ENCODE measurements around the gene HIGD1A.

HIGD1A gene

GRCh38 chr3:42741796-42742195, 62.5 kb downstream of the HIGD1A start:
- Histone ChIP-seq H3K27ac (ENCODE audit: low read length) (no peak overlapping the region), H3K27me3 (replicated peaks; ENCODE audit: insufficient read depth, low read length) (no peaks in the 10 kb centered on the region), H3K4me3 (ENCODE audit: low read length) (no peak overlapping the region), H3K4me1 (ENCODE audit: low read length) (no peaks in the 10 kb centered on the region), H3K36me3 (replicated peaks; ENCODE audit: insufficient read depth, low read length) (no peaks in the 10 kb centered on the region), H3K9me2 (replicated peaks; ENCODE audit: insufficient read depth, low read length) (no peaks in the 10 kb centered on the region), H3K9me3 (replicated peaks; ENCODE audit: insufficient read depth, low read length) (no peaks in the 10 kb centered on the region), H3F3A (ENCODE audit: insufficient read depth, low read length) (no peaks in the 10 kb centered on the region), H2AFZ (ENCODE audit: low read length) (no peak overlapping the region), H3K9ac (ENCODE audit: low read length) (no peak overlapping the region), H4K20me1 (ENCODE audit: insufficient read depth, low read length) (no peaks in the 10 kb centered on the region), H3K79me2 (ENCODE audit: low read length) (no peaks in the 10 kb centered on the region), H3K4me2 (ENCODE audit: low read depth, low read length) (no peak overlapping the region)
- no peak for DNase-seq
- TF ChIP-seq CTCF (IDR thresholded peaks at IDR 0.05; ENCODE audit: low read length): no peak
- TF ChIP-seq EZH2 (optimal IDR thresholded peaks at IDR 0.05; ENCODE audit: low read depth, low read length): no peak
- TF ChIP-seq EZH2phosphoT487 (IDR thresholded peaks at IDR 0.05; ENCODE audit: low read length): no peak

GRCh38 chr3:42739401-42740158, 64.7 kb downstream of the HIGD1A start:
- Histone ChIP-seq H3K36me3 (replicated peaks; ENCODE audit: insufficient read depth, low read length) (no peaks in the 10 kb centered on the region), H3K27ac (ENCODE audit: low read length) (no peak overlapping the region), H3K9me3 (replicated peaks; ENCODE audit: insufficient read depth, low read length) (no peaks in the 10 kb centered on the region), H3F3A (ENCODE audit: insufficient read depth, low read length) (no peaks in the 10 kb centered on the region), H3K27me3 (replicated peaks; ENCODE audit: insufficient read depth, low read length) (no peaks in the 10 kb centered on the region), H3K4me3 (ENCODE audit: low read length) (no peak overlapping the region), H2AFZ (ENCODE audit: low read length) (no peak overlapping the region), H3K4me1 (ENCODE audit: low read length) (no peaks in the 10 kb centered on the region), H3K9me2 (replicated peaks; ENCODE audit: insufficient read depth, low read length) (no peaks in the 10 kb centered on the region), H3K79me2 (ENCODE audit: low read length) (no peaks in the 10 kb centered on the region), H3K4me2 (ENCODE audit: low read depth, low read length) (no peak overlapping the region), H3K9ac (ENCODE audit: low read length) (no peak overlapping the region), H4K20me1 (ENCODE audit: insufficient read depth, low read length) (no peaks in the 10 kb centered on the region)
- DNase-seq: no peak
- TF ChIP-seq EZH2phosphoT487 (IDR thresholded peaks at IDR 0.05; ENCODE audit: low read length) (no peak), EZH2 (optimal IDR thresholded peaks at IDR 0.05; ENCODE audit: low read depth, low read length) (no peak), CTCF (IDR thresholded peaks at IDR 0.05; ENCODE audit: low read length) (no peak)

- Histone ChIP-seq H4K20me1 (ENCODE audit: insufficient read depth, low read length) (no peaks in the 10 kb centered on the region), H3K4me1 (ENCODE audit: low read length) (0 out of 2 replicates have a peak, but pooled peaks cover 3% of the 10 kb centered on the region), H3F3A (ENCODE audit: insufficient read depth, low read length) (no peaks in the 10 kb centered on the region), H3K79me2 (ENCODE audit: low read length) (no peaks in the 10 kb centered on the region), H3K27ac (ENCODE audit: low read length) (no peak overlapping the region), H3K9ac (ENCODE audit: low read length) (no peak overlapping the region), H3K9me2 (replicated peaks; ENCODE audit: insufficient read depth, low read length) (no peaks in the 10 kb centered on the region), H3K27me3 (replicated peaks; ENCODE audit: insufficient read depth, low read length) (no peaks in the 10 kb centered on the region), H3K9me3 (replicated peaks; ENCODE audit: insufficient read depth, low read length) (no peaks in the 10 kb centered on the region), H3K4me2 (ENCODE audit: low read depth, low read length) (no peak overlapping the region), H3K4me3 (ENCODE audit: low read length) (no peak overlapping the region), H2AFZ (ENCODE audit: low read length) (no peak overlapping the region), H3K36me3 (replicated peaks; ENCODE audit: insufficient read depth, low read length) (no peaks in the 10 kb centered on the region)
- TF ChIP-seq EZH2phosphoT487 (IDR thresholded peaks at IDR 0.05; ENCODE audit: low read length): no peak
- TF ChIP-seq CTCF (IDR thresholded peaks at IDR 0.05; ENCODE audit: low read length): no peak
- TF ChIP-seq EZH2 (optimal IDR thresholded peaks at IDR 0.05; ENCODE audit: low read depth, low read length): no peak
- DNase-seq: no peak
Observed at GRCh38 chr3:42736531-42736930, 67.8 kb downstream of the HIGD1A start.

Measured in MM.1S (cell line).